ENCODE data around the gene SRXN1.
A peak's percentile ranks its signal among the peaks of the same experiment; 100 is the strongest.

The SRXN1 gene

DNA sequence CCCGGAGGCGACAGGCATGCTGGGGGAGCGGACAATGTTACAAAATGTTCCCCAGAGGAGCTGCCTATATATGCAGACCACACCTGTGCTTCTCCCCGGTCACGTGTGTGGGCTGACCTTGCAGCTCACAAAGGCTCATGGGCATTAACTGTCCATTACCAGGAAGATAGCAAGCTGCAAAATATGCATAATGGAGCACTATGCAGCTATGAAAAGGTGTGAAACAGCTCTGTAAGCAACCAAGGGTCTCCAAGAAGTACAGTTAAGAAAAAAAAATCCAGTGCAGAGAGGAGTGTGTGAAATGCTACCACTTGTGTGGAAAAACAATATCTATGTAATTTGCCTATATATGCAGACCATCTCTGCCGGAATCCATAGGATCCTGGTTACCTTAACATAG, 52.3 kb downstream of the SRXN1 start:
- H3K9me3 Mint-ChIP-seq = no peaks in the 10 kb centered on the region
- TF ChIP-seq, protein P1, sequence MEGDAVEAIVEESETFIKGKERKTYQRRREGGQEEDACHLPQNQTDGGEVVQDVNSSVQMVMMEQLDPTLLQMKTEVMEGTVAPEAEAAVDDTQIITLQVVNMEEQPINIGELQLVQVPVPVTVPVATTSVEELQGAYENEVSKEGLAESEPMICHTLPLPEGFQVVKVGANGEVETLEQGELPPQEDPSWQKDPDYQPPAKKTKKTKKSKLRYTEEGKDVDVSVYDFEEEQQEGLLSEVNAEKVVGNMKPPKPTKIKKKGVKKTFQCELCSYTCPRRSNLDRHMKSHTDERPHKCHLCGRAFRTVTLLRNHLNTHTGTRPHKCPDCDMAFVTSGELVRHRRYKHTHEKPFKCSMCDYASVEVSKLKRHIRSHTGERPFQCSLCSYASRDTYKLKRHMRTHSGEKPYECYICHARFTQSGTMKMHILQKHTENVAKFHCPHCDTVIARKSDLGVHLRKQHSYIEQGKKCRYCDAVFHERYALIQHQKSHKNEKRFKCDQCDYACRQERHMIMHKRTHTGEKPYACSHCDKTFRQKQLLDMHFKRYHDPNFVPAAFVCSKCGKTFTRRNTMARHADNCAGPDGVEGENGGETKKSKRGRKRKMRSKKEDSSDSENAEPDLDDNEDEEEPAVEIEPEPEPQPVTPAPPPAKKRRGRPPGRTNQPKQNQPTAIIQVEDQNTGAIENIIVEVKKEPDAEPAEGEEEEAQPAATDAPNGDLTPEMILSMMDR (IDR thresholded peaks at IDR 0.05) = no peak
- H3K4me1 Mint-ChIP-seq = peaks cover 71% of the 10 kb centered on the region
- DNase-seq = no peak
- no peaks in the 10 kb centered on the region for H3K36me3 Mint-ChIP-seq (ENCODE audit: low read depth)
- H3K27me3 Mint-ChIP-seq (ENCODE audit: low read depth, poor library complexity) = peaks cover 3% of the 10 kb centered on the region
- peak overlapping the region; percentile 19 for H3K27ac Mint-ChIP-seq
- H3K4me3 Mint-ChIP-seq = no peak overlapping the region

DNA sequence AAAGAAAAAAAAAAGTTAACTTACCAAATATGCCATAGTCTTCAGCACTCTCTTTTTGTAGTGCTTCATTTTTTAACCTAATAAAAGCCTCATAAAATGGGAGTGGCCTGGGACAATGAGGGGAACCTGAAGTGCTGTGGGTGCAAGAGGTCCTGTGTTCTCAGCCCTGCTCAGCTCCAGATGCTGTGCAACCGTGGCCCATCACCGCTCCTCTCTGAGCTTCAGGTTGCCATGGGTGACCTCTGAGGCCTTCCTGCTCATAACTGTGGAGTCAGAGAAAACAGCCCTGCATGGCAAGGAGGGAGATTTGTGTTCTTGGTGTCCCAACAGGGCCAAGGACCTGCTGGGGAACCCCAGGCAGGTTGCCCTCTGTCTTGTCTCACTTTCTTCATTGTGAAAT, 52.9 kb downstream of the SRXN1 start:
- H3K27ac Mint-ChIP-seq = peak overlapping the region; percentile 19
- no peak overlapping the region for H3K4me3 Mint-ChIP-seq
- no peak for DNase-seq
- no peaks in the 10 kb centered on the region for H3K9me3 Mint-ChIP-seq
- no peaks in the 10 kb centered on the region for H3K36me3 Mint-ChIP-seq (ENCODE audit: low read depth)
- peaks cover 69% of the 10 kb centered on the region for H3K4me1 Mint-ChIP-seq
- TF ChIP-seq, protein P1 (IDR thresholded peaks at IDR 0.05) = no peak
- H3K27me3 Mint-ChIP-seq (ENCODE audit: low read depth, poor library complexity) = no peaks in the 10 kb centered on the region

DNA sequence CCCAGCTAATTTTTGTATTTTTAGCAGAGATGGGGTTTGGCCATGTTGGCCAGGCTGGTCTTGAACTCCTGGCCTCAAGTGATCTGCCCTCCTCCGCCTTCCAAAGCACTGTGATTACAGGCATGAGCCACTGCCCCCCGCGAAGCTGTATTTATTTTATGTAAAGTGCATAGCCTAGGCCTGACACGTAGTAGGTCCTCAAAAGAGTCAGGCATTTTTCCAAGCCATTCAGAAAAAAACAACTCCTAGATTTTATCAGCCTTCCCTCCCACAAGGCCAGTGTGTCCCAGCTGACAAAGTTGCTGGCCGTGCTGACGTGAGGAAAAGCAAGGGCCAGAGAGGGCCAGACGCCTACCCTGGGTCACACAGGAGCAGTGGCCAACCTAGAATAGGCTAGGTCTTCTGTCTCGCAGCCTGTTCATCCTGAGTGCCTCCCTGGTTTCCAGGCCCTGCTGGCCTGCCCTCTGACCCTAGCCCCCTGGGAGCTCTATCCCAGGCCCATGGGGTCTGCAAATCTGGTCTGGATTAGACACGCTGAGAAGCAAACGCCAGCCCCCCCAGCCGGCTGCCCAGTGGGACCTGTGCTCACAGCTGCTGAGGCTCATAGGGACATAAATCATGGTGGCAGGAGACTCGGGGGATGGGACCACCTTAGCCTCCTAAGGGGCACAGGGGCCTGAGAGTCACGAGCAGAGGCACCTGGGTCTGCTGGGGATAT, 54.7 kb downstream of the SRXN1 start:
- no peaks in the 10 kb centered on the region for H3K36me3 Mint-ChIP-seq (ENCODE audit: low read depth)

DNA sequence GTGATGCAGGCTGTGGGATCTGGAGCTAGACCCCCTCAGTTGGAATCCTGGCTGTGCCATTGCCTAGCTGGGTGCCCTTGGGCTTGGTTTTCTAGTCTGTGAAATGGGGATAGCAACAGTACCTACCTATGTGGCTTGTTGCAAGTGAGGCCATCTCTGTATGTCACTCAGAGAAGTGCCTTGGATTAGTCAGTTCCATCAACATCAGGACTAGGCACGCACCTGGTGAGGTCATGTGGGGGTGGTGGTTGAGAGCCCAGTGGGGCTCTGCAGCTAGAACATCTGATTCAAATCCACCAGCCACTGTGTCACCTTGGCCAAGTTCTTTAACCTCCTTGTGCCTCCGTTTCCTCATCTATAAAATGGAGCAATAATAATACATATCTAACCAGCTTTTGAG, 55.4 kb downstream of the SRXN1 start:
- no peak for DNase-seq
- H3K27ac Mint-ChIP-seq = no peak overlapping the region
- no peaks in the 10 kb centered on the region for H3K36me3 Mint-ChIP-seq (ENCODE audit: low read depth)
- no peak overlapping the region for H3K4me3 Mint-ChIP-seq
- peaks cover 46% of the 10 kb centered on the region for H3K4me1 Mint-ChIP-seq
- no peaks in the 10 kb centered on the region for H3K27me3 Mint-ChIP-seq (ENCODE audit: low read depth, poor library complexity)
- H3K9me3 Mint-ChIP-seq = no peaks in the 10 kb centered on the region
- TF ChIP-seq, protein P1 (IDR thresholded peaks at IDR 0.05) = no peak

More for the DNA sequence above, 54.7 kb downstream of the SRXN1 start:
- TF ChIP-seq, protein P1 (IDR thresholded peaks at IDR 0.05) = no peak
- Mint-ChIP-seq H3K4me3 (no peak overlapping the region), H3K27me3 (ENCODE audit: low read depth, poor library complexity) (no peaks in the 10 kb centered on the region), H3K4me1 (peaks cover 53% of the 10 kb centered on the region), H3K9me3 (no peaks in the 10 kb centered on the region), H3K27ac (peak overlapping the region; percentile 23)
- DNase-seq = peak; percentile 84
